ENCODE results near the gene GAS1. TPM values are rescaled to one million over a fixed set of nuclear protein-coding genes. Genes with fewer than 3 reads are reported as not detected.

Gene GAS1
- total RNA-seq, 1 donor from 2014 or later = 5.1 TPM

GRCh38 chr9:86975606-86976005, 28.3 kb upstream of the GAS1 start:
- Histone ChIP-seq H3K27me3 (ENCODE audit: insufficient read depth, low read length) (peaks cover 2% of the 10 kb centered on the region), H3K79me2 (ENCODE audit: insufficient read depth, low read length) (no peaks in the 10 kb centered on the region), H4K20me1 (ENCODE audit: insufficient read depth, low read length) (no peaks in the 10 kb centered on the region), H3K27ac (ENCODE audit: low read depth, low read length) (no peak overlapping the region), H3K9me3 (ENCODE audit: insufficient read depth, low read depth, low read length) (no peaks in the 10 kb centered on the region), H2AFZ (ENCODE audit: low read depth, low read length) (no peak overlapping the region), H3K4me1 (ENCODE audit: insufficient read depth, low read length) (no peaks in the 10 kb centered on the region), H3K9ac (ENCODE audit: low read length) (no peak overlapping the region), H3K4me3 (ENCODE audit: insufficient read depth, low read depth, low read length) (no peak overlapping the region), H3K36me3 (ENCODE audit: insufficient read depth, low read length) (no peaks in the 10 kb centered on the region), H3K4me2 (ENCODE audit: low read length) (no peak overlapping the region)
- Mint-ChIP-seq H3K4me1 (ENCODE audit: low read depth, unreplicated experiment) (peaks cover 8% of the 10 kb centered on the region), H3K36me3 (ENCODE audit: low read depth, unreplicated experiment) (no peaks in the 10 kb centered on the region), H3K27me3 (ENCODE audit: low read depth, unreplicated experiment) (peaks cover 11% of the 10 kb centered on the region), H3K27ac (ENCODE audit: unreplicated experiment) (no peak overlapping the region), H3K9me3 (ENCODE audit: unreplicated experiment) (no peaks in the 10 kb centered on the region), H3K4me3 (ENCODE audit: unreplicated experiment) (no peak overlapping the region)
- FAIRE-seq (peak; percentile 20), DNase-seq (ENCODE audit: low read depth) (no peak)
- TF ChIP-seq EZH2 (IDR thresholded peaks at IDR 0.05; ENCODE audit: insufficient read depth, low read length) = no peak
- no peak for TF ChIP-seq CTCF (IDR thresholded peaks at IDR 0.05; ENCODE audit: insufficient read depth, low read depth, low read length)

DNA sequence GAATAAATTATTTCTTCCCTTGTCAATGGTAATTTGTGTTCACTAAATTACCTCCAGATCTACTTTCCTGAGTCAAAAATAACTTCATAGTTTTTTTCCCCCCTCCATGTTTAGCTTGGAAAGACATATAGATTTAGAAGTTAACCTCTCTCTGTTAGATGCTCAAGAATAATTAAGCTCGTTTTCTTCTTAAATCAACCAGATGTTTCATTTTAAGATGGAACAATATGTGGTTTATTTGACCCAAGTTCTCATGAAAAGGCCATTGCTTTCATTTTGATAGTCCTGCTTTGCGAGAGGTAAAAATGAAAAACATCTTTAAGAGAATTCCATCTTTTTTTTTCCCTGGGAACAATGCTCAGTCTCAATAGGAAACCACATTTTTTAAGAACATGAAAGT, 27.7 kb upstream of the GAS1 start:
- H3K27me3 Mint-ChIP-seq (ENCODE audit: low read depth, unreplicated experiment) = peaks cover 11% of the 10 kb centered on the region
- H3K4me1 ChIP-seq (ENCODE audit: insufficient read depth, low read length) = no peaks in the 10 kb centered on the region
- TF ChIP-seq CTCF (IDR thresholded peaks at IDR 0.05; ENCODE audit: insufficient read depth, low read depth, low read length) = no peak
- TF ChIP-seq EZH2 (IDR thresholded peaks at IDR 0.05; ENCODE audit: insufficient read depth, low read length) = no peak
- H2AFZ ChIP-seq (ENCODE audit: low read depth, low read length) = no peak overlapping the region
- DNase-seq (ENCODE audit: low read depth) = no peak
- H3K9me3 ChIP-seq (ENCODE audit: insufficient read depth, low read depth, low read length) = no peaks in the 10 kb centered on the region
- H3K36me3 ChIP-seq (ENCODE audit: insufficient read depth, low read length) = no peaks in the 10 kb centered on the region
- no peak overlapping the region for H3K4me3 ChIP-seq (ENCODE audit: insufficient read depth, low read depth, low read length)
- H3K27ac ChIP-seq (ENCODE audit: low read depth, low read length) = no peak overlapping the region
- no peaks in the 10 kb centered on the region for H3K36me3 Mint-ChIP-seq (ENCODE audit: low read depth, unreplicated experiment)
- FAIRE-seq = no peak
- H3K4me1 Mint-ChIP-seq (ENCODE audit: low read depth, unreplicated experiment) = peaks cover 8% of the 10 kb centered on the region
- H4K20me1 ChIP-seq (ENCODE audit: insufficient read depth, low read length) = no peaks in the 10 kb centered on the region
- no peaks in the 10 kb centered on the region for H3K9me3 Mint-ChIP-seq (ENCODE audit: unreplicated experiment)
- peaks cover 2% of the 10 kb centered on the region for H3K27me3 ChIP-seq (ENCODE audit: insufficient read depth, low read length)
- no peak overlapping the region for H3K4me3 Mint-ChIP-seq (ENCODE audit: unreplicated experiment)
- H3K4me2 ChIP-seq (ENCODE audit: low read length) = no peak overlapping the region
- H3K27ac Mint-ChIP-seq (ENCODE audit: unreplicated experiment) = no peak overlapping the region
- H3K79me2 ChIP-seq (ENCODE audit: insufficient read depth, low read length) = no peaks in the 10 kb centered on the region
- H3K9ac ChIP-seq (ENCODE audit: low read length) = no peak overlapping the region

GRCh38 chr9:86974421-86974820, 27.1 kb upstream of the GAS1 start:
- no peak for DNase-seq (ENCODE audit: low read depth)
- no peak for FAIRE-seq
- Mint-ChIP-seq H3K4me3 (ENCODE audit: unreplicated experiment) (no peak overlapping the region), H3K27ac (ENCODE audit: unreplicated experiment) (no peak overlapping the region), H3K36me3 (ENCODE audit: low read depth, unreplicated experiment) (no peaks in the 10 kb centered on the region), H3K27me3 (ENCODE audit: low read depth, unreplicated experiment) (peaks cover 11% of the 10 kb centered on the region), H3K4me1 (ENCODE audit: low read depth, unreplicated experiment) (peaks cover 9% of the 10 kb centered on the region), H3K9me3 (ENCODE audit: unreplicated experiment) (no peaks in the 10 kb centered on the region)
- Histone ChIP-seq H3K9ac (ENCODE audit: low read length) (no peak overlapping the region), H3K9me3 (ENCODE audit: insufficient read depth, low read depth, low read length) (no peaks in the 10 kb centered on the region), H3K4me3 (ENCODE audit: insufficient read depth, low read depth, low read length) (no peak overlapping the region), H3K36me3 (ENCODE audit: insufficient read depth, low read length) (no peaks in the 10 kb centered on the region), H3K4me1 (ENCODE audit: insufficient read depth, low read length) (no peaks in the 10 kb centered on the region), H3K27ac (ENCODE audit: low read depth, low read length) (no peak overlapping the region), H2AFZ (ENCODE audit: low read depth, low read length) (no peak overlapping the region), H3K4me2 (ENCODE audit: low read length) (no peak overlapping the region), H3K79me2 (ENCODE audit: insufficient read depth, low read length) (no peaks in the 10 kb centered on the region), H4K20me1 (ENCODE audit: insufficient read depth, low read length) (no peaks in the 10 kb centered on the region), H3K27me3 (ENCODE audit: insufficient read depth, low read length) (peaks cover 2% of the 10 kb centered on the region)
- TF ChIP-seq EZH2 (IDR thresholded peaks at IDR 0.05; ENCODE audit: insufficient read depth, low read length) (no peak), CTCF (IDR thresholded peaks at IDR 0.05; ENCODE audit: insufficient read depth, low read depth, low read length) (no peak)

Measured in astrocyte (in vitro differentiated cells and primary cell).